T-helper 2 cell (primary cell): ENCODE results near the gene SRSF10.

ENCODE experiments used
- DNase-seq, 5 experiments: peaks; one replicate each; pipeline versions ENCODE4 v3.0.0 to v3.0.0-alpha.2; 2012 to 2022

The SRSF10 gene

GRCh38 chr1:23958040-23958809 lies 21.9 kb downstream of the SRSF10 start:
- peak in 1 of 5 experiments; percentile 45 for DNase-seq

DNA sequence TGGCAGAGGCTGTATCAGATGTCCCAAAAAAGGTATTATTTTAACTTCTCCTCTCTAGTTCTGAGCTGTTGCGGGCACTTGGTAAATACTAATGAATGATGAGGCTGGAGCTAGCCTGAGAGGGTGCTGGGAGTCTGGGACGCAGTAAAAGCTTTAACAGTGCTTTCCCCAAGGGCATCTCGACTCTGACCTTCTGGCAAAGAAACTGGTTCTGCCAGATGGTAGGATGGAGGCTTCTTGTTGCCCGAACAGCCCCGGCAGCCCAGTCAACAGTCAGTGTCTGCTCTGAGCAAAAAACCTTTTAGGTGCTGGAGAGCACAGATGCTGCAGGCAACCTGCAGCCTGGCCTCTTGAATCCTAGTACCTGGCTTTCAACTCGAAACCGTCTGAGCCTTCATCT lies 23.0 kb downstream of the SRSF10 start:
- DNase-seq = no peak

DNA sequence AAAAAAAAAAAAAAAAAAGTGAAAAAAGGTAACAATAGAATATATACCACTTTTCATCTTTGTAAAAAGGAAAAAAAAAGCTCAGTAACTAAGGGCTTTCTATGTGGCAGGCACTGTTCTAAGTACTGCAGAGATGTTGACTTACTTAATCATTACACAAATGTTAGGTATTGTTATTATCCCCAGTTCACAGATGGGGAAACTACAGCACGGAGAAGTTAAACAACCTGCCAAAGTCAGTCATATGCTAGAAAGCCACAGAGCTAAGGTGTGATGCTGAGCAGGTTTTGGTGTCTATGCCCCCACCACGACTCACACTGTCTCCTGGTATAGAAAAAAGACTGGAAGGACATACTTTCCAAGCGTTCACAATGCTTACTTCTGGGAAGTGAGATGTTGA lies 27.1 kb downstream of the SRSF10 start:
- no peak for DNase-seq

GRCh38 chr1:23947366-23947765 lies 32.8 kb downstream of the SRSF10 start:
- no peak for DNase-seq

DNA sequence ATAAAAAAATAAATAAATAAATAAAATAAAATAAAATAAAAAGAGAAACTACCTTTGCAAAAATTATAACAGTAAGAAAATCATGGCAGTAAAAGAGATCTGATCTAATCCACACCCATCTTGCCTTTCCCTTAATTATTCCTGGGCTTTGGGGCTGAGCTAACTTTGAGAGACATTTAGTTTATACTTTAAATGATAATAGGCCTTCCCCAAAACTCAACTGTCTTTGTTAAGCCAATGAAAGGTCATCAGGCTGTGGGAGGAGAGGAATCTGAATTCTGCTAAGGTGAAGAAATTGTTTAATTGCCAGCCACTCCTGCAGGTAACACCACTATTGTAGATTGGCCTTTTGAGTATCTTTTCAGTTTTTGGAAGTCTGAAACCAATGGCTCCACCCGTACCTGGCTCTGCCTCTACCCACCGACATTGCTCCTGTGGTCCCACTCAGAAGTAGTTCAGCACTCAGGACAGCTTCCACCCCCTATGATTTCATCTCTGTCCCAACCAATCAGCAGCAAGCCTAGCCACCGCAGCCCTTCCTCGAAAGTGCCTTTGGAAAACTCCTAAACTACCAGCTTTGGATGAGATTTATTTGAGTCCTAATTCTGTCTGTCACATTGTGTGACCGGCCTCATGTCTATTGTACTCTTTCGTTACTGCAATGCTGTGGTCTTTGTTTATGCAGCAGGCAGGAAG lies 43.5 kb downstream of the SRSF10 start:
- no peak for DNase-seq

GRCh38 chr1:23931491-23931880 lies 48.6 kb downstream of the SRSF10 start:
- no peak for DNase-seq

DNA sequence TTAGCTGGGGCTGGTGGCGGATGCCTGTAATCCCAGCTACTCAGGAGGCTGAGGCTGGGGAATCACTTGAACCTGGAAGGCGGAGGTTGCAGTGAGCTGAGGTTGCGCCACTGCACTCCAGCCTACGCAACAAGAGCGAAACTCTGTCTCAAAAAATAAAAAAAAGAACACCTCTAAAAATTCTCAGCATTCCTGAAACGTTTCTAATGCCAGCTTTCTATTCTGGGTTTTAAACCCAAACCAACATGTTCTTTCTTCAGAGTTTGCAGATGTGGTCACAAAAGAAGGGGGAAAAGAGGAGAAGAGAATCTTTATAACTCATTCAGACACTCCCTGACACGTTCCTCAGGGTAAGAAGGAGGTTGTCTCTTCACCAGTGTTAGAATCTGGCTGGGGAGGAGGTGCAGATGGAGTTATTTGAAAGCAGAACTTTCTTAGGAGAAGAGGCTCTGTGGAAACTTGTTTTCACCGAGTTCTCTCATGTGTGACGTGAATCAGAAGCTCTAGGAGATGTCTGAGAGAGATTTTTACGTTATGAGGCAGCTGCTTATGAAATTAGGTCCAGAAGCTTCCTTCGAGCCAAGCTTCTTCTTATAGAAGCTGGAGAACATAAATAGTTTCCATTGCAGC lies 49.2 kb downstream of the SRSF10 start:
- DNase-seq = no peak

GRCh38 chr1:23930270-23930669 lies 49.9 kb downstream of the SRSF10 start:
- DNase-seq = no peak

DNA sequence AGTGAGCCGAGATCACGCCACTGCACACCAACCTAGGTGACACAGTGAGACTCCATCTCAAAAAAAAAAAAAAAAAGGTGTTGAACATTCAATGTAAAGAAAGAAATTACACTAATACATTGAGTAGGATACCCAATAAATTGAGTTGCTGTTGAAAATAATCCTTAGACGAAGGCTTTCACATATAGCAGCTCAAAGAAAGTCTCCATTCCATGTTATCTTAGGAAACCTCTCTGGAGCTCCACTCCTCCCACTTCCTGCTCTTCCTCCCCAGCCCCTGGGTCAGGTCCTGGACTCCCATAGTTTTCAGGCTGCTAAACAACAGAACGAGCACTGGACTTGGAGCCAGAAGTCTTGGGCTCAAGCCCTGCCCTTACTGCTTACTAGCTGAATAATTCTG lies 51.3 kb downstream of the SRSF10 start:
- no peak for DNase-seq

DNA sequence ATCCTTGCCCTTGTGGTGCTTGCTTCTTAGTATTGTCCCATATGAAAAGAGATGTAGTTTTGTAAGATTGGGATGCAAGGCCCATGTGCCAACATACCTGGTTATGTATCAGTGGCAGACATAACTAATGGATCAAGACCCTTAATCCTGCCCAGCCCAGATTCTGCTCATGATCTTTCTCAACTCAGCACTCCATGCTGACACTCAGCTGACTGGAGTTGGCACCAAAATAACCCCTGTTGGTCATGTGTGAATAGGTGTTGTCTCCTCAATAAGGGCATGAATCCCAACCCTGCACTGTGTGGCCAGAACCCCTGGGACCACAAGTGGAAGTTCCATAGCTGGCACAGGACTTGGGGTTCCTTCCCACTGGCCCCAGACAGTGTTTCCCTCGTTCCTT lies 53.0 kb downstream of the SRSF10 start:
- no peak for DNase-seq

GRCh38 chr1:23925279-23925678 lies 54.8 kb downstream of the SRSF10 start:
- no peak for DNase-seq

- DNase-seq = no peak
Observed at GRCh38 chr1:23924601-23925000, 55.5 kb downstream of the SRSF10 start.

DNA sequence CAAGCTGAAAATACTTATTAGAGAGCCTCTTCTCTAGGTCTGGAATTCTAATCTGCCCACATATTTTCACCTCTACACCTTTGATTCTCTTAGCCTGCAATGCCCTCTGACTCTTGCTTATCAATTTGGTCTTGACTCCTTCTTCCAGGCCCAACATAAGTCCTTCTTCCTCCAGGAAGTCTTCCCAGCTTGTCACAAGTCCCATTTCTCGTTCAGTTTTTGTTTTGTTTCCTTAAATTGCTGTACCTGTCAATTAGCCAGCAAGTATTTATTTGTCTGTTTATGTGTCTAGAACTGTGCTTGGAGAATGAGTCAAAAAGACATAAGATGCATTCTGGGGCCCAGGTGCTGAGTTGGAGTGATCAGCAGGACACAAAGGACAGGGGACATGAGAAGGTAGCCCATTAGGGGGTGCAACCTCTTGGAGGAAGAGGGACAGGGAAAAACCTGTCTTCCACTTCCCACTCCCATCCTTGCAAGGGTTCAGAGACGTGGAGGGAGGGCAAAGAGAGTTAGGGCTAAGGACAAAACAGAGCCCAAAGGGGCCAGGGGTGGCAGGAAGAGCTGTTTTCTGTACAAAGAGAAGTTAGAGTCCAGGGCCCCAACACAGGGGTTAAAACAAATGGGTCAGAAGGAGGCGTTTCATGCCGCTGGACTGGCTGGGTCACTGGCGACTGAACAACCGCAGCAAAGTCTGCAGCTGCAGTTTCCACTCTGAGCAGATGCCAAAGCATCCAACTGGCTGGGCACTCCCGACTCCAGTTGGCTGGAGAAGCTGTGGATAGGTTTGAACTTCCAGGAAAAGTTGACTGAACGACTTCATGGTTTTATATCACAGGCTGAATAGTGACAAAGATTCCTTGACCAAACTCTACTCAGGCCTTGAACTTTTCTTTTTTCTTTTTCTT lies 56.3 kb downstream of the SRSF10 start:
- DNase-seq = no peak

DNA sequence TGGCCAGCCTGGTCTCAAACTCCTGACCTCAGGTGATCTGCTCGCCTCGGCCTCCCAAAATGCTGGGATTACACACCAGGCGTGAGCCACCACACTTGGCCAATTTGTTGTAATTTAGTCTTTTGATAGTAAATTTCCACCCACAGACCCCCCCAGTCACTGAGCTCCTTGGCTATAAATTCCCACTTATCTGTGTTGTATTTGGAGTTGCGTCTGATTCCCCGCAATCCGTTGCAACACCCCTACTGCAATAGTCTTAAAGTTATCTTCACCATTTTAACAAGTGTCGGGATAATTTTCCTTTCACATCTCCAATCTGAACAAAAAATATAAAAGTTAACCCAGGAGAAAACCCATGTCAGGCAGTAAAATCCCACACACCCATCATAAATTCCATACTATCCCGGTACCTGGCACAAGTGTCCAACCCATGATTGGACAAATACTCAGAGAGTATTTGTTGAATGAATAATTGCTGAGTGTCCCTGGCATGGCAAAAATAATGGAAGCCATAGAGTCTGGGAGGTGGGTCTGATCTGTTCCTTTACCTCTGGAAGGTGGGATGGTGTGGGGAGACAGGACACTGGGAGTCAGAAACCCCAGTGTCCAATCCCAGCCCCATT lies 57.7 kb downstream of the SRSF10 start:
- no peak for DNase-seq

- DNase-seq = peak in 3 of 5 experiments; percentile 18 to 73 (median 53)
Observed at GRCh38 chr1:23916209-23917131, 63.7 kb downstream of the SRSF10 start.

DNA sequence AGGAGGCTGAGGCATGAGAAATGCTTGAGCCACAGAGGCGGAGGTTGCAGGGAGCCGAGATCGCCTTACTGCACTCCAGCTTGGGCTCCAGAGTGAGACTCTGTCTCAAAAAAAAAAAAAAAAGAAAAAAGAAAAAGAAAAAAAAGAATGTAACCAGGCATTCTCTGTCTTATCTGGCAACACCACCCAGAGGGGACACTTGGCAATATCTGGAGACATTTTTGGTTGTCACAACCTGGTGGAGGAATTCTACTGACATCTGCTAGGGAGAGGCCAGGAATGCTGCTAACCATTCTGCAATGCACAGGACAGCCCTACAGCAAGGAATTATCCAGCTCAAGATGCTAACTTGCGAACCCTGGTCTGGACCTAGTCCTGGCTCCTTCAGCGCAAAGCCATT lies 64.7 kb downstream of the SRSF10 start:
- DNase-seq = no peak

GRCh38 chr1:23914921-23915320 lies 65.2 kb downstream of the SRSF10 start:
- no peak for DNase-seq
